Large intestine (tissue), 3 donors: ENCODE results near the gene KIF26B. TPM values are rescaled to one million over a fixed set of nuclear protein-coding genes. Genes with fewer than 3 reads are reported as not detected.
A peak's percentile ranks its signal among the peaks of the same experiment; 100 is the strongest.

Source experiments
- DNase-seq, 2 donors: peaks; one replicate each; pipeline versions ENCODE4 v3.0.0 to v3.0.0-alpha.2; 2013
- H3K27ac ChIP-seq: one replicate; pipeline ENCODE4 v1.5.1; 2013; ENCODE audit warnings: low read length
- H3K27me3 ChIP-seq: 2 replicates; pipeline ENCODE4 v1.6.1; 2013; ENCODE audit warnings: low read length; ENCODE audit not compliant: control insufficient read depth, insufficient read depth
- H3K36me3 ChIP-seq: 2 replicates; pipeline ENCODE4 v1.6.1; 2013; ENCODE audit warnings: low read length; ENCODE audit not compliant: control insufficient read depth, insufficient read depth
- H3K4me1 ChIP-seq: one replicate; pipeline ENCODE4 v1.6.1; 2013; ENCODE audit warnings: low read length; ENCODE audit not compliant: control insufficient read depth, insufficient read depth
- H3K4me3 ChIP-seq: one replicate; pipeline ENCODE4 v1.5.1; 2013; ENCODE audit warnings: low read length
- H3K9me3 ChIP-seq: one replicate; pipeline ENCODE4 v1.6.1; 2013; ENCODE audit warnings: mild to moderate bottlenecking, low read depth, low read length, moderate library complexity; ENCODE audit not compliant: control insufficient read depth
- WGBS: methylation state at CpG from one replicate; pipeline ENCODE4 v1.1.5; 2013; ENCODE audit warnings: low lambda C conversion rate; ENCODE audit not compliant: insufficient coverage; 5-methylcytosine and 5-hydroxymethylcytosine counted together
- polyA plus RNA-seq: library from polyadenylated mRNA; unstranded; fragments of 120-200 nt; gene quantifications from one replicate; pipeline ENCODE4 v1.2.1, GENCODE V29; 2013

Gene KIF26B
- polyA plus RNA-seq, 1 donor, result 3.9 TPM

GRCh38 chr1:245611251-245611650, 456.5 kb downstream of the KIF26B start:
- peaks cover 15% of the 10 kb centered on the region for H3K4me1 ChIP-seq
- no peaks in the 10 kb centered on the region for H3K27me3 ChIP-seq
- H3K9me3 ChIP-seq, result no peaks in the 10 kb centered on the region
- peaks cover 2% of the 10 kb centered on the region for H3K36me3 ChIP-seq
- no peak overlapping the region for H3K27ac ChIP-seq
- no CpG with 5 or more reads among the region's 2 CpGs for WGBS
- H3K4me3 ChIP-seq, result no peak overlapping the region
- DNase-seq, result peak in 1 of 2 donors; percentile 24

GRCh38 chr1:245614476-245614875, 459.7 kb downstream of the KIF26B start:
- no peak for DNase-seq
- Histone ChIP-seq H3K4me1 (peaks cover 15% of the 10 kb centered on the region), H3K36me3 (peaks cover 2% of the 10 kb centered on the region), H3K9me3 (no peaks in the 10 kb centered on the region), H3K27me3 (no peaks in the 10 kb centered on the region), H3K27ac (no peak overlapping the region), H3K4me3 (no peak overlapping the region)
- 93% methylated on average over 3 of the region's 13 CpGs for WGBS

- no peak for DNase-seq
- peaks cover 2% of the 10 kb centered on the region for H3K36me3 ChIP-seq
- peaks cover 12% of the 10 kb centered on the region for H3K4me1 ChIP-seq
- no peaks in the 10 kb centered on the region for H3K27me3 ChIP-seq
- 100% methylated on average over 1 of the region's 4 CpGs for WGBS
- H3K9me3 ChIP-seq, result no peaks in the 10 kb centered on the region
- H3K4me3 ChIP-seq, result no peak overlapping the region
- H3K27ac ChIP-seq, result no peak overlapping the region
These were observed 460.2 kb downstream of the KIF26B start for GRCh38 chr1:245615001-245615400.

- H3K36me3 ChIP-seq, result no peaks in the 10 kb centered on the region
- H3K9me3 ChIP-seq, result no peaks in the 10 kb centered on the region
- no peak overlapping the region for H3K27ac ChIP-seq
- no peaks in the 10 kb centered on the region for H3K4me1 ChIP-seq
- DNase-seq, result peak in 1 of 2 donors; percentile 32
- no peak overlapping the region for H3K4me3 ChIP-seq
- 100% methylated on average over 1 of the region's 5 CpGs for WGBS
- H3K27me3 ChIP-seq, result no peaks in the 10 kb centered on the region
These were observed 466.8 kb downstream of the KIF26B start for GRCh38 chr1:245621589-245621988.

DNA sequence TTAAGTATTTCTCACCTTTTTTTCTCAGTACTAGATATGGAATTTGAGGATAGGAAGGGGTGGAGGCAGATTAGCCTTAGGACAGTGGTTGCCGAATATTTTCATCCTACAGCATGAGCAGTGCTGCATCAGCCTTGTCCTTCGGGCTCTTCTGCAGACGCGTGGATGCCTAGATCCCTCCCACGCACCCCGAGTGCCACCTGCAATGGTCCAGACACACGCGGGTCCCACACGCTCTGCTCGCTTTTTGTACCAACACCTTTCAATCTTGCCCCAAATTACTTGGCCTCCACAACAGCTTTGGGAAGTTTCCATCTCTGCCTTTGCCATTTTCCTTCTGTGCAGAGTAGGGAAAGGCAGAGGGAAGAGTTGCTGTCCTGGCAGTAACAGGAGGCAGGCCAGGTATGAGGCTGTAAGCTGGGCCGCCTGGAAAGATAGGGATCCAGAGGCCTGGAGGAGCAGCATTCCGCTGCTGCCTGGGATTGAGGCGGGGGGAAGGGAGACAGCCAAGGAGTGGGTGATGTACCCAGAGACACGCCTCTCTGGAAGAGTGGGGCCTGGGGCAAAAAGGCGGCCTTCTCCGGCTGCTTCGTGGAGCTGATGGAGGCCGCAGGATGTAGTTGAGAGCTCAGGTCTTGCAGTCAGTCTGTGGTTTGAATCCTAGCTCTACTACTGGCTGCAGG, 467.7 kb downstream of the KIF26B start:
- H3K4me3 ChIP-seq, result no peak overlapping the region
- H3K4me1 ChIP-seq, result no peaks in the 10 kb centered on the region
- no peak overlapping the region for H3K27ac ChIP-seq
- no peak for DNase-seq
- H3K36me3 ChIP-seq, result no peaks in the 10 kb centered on the region
- no CpG with 5 or more reads among the region's 18 CpGs for WGBS
- H3K27me3 ChIP-seq, result no peaks in the 10 kb centered on the region
- H3K9me3 ChIP-seq, result no peaks in the 10 kb centered on the region

DNA sequence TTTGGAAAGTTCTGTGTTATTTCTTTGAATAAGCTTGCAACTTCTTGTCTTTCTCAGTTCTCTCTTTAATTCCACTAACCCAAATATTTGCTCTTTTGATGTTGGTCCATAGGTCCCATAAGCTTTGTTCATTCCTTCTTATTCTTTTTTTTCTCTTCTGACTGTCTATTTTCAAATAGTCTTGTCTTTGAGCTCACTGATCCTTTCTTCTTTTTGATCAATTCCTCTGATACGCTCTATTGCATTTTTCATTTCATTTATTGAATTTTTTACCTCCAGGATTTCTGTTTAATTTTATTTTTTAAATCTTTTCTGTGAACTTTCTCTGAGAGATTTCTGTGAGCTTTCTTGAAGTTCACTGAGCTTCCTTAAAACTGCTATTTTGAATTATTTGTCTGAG, 486.6 kb downstream of the KIF26B start:
- Histone ChIP-seq H3K4me3 (no peak overlapping the region), H3K4me1 (no peaks in the 10 kb centered on the region), H3K27ac (no peak overlapping the region), H3K9me3 (peaks cover 14% of the 10 kb centered on the region), H3K36me3 (no peaks in the 10 kb centered on the region), H3K27me3 (no peaks in the 10 kb centered on the region)
- no peak for DNase-seq
- 100% methylated on average over 1 of the region's 1 CpG for WGBS

- Histone ChIP-seq H3K27ac (no peak overlapping the region), H3K4me1 (no peaks in the 10 kb centered on the region), H3K4me3 (no peak overlapping the region), H3K9me3 (peaks cover 5% of the 10 kb centered on the region), H3K27me3 (no peaks in the 10 kb centered on the region), H3K36me3 (no peaks in the 10 kb centered on the region)
- DNase-seq, result no peak
- 83% methylated on average over 2 of the region's 4 CpGs for WGBS
These were observed 490.6 kb downstream of the KIF26B start for GRCh38 chr1:245645406-245645805.

DNA sequence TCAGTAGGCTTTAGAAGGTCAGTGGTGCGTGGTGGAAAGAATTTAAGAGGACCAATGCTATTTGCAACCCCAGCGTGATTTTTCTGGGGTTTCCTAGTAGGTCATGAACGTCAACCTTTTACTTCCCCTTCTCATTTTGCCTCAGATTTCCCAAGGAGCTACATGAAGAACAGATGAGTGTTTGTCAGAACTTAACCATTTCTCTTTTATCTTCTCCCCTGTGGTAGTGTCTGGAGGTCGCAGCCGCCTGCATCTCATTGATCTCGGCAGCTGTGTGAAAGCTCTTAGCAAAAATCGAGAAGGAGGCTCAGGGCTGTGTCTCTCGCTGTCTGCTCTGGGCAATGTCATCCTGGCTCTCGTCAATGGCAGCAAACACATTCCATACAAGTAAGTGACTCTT, 491.1 kb downstream of the KIF26B start:
- Histone ChIP-seq H3K27ac (no peak overlapping the region), H3K4me1 (no peaks in the 10 kb centered on the region), H3K9me3 (no peaks in the 10 kb centered on the region), H3K4me3 (no peak overlapping the region), H3K36me3 (no peaks in the 10 kb centered on the region), H3K27me3 (no peaks in the 10 kb centered on the region)
- WGBS, result 76% methylated on average over 3 of the region's 9 CpGs
- no peak for DNase-seq

DNA sequence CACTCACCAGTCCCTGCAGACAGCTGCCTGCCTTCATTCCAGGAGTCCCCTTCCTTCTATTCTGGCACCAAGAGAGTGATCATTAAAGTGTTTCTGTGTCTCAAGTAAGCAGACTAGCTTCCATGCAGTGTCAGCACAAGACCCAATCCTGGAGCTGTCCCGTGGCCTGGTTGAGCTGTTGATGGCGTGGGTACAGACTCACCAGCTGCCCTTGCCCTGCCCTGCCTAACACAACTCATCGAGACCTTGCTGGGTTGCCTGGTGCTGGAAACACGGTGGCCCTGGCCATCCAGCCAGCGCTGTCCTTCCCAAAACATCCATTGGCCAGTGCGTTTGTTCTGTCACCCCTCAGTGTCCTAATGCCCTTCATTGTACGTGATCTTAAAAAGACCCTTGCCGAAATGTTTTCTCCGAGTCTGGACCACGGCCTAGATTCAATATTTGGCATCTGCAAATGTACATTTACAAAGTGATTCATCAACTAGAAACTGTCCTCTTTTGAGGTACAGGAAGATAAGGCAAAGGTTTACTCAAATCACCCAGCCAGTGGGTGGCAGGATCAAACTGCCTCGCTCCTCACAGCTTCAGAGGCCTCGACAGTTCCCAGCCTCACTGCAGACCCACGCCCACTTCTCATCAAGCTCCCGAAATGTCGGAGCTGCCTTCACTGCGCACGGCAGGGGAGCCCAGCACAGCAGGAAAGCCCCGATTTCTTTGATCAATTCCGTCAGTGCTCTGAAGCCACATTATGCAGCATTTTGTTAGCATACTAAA, 494.2 kb downstream of the KIF26B start:
- DNase-seq, result no peak
- Histone ChIP-seq H3K4me3 (no peak overlapping the region), H3K9me3 (no peaks in the 10 kb centered on the region), H3K4me1 (no peaks in the 10 kb centered on the region), H3K27me3 (no peaks in the 10 kb centered on the region), H3K36me3 (no peaks in the 10 kb centered on the region), H3K27ac (no peak overlapping the region)
- WGBS, result no CpG with 5 or more reads among the region's 19 CpGs

DNA sequence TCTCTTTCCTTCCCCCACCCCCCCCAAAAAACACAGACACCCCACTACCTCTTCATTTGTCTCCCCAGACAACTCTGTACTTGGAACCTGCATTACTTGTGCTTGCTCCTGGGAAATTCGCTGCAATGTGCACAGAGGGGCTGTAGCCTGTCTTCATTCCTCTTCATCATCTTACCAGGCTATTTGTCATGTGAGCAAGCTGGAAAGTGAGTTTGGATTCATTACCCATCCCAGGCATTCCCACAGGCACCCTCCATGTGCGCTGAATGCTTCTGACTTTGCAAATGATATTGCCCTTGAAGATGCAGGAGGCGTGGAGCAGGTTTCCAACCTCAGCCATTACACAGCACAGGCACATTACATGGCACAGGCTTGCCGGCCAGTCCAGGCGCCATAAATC, 494.9 kb downstream of the KIF26B start:
- no peaks in the 10 kb centered on the region for H3K9me3 ChIP-seq
- no peaks in the 10 kb centered on the region for H3K36me3 ChIP-seq
- no peak overlapping the region for H3K27ac ChIP-seq
- no peaks in the 10 kb centered on the region for H3K4me1 ChIP-seq
- no CpG with 5 or more reads among the region's 5 CpGs for WGBS
- H3K27me3 ChIP-seq, result no peaks in the 10 kb centered on the region
- H3K4me3 ChIP-seq, result no peak overlapping the region
- no peak for DNase-seq
